A673 (cell line): ENCODE data around the gene CNIH3. TPM values are rescaled to one million over a fixed set of nuclear protein-coding genes. Genes with fewer than 3 reads are reported as not detected.

Experiments used
- BruUV-seq: library from RNA; stranded (reverse); fragments of 400-500 nt; replicated peaks from 2 replicates; lab custom pipeline; 2021; lab: Mats Ljungman, UMichigan
- CTCF ChIA-PET: fragments of 300-600 bp; sonication (Branson Sonifier 250); formaldehyde crosslinking; loops from one replicate; lab custom pipeline; 2022; ENCODE audit warnings: antibody characterized with exemption; lab: Charles Lee
- POLR2A ChIA-PET: fragments of 300-600 bp; sonication (Branson Sonifier 250); formaldehyde crosslinking; loops from one replicate; lab custom pipeline; 2022; ENCODE audit warnings: antibody characterized with exemption; ENCODE audit not compliant: low non-redundant PET; lab: Charles Lee
- DNase-seq: peaks from one replicate; pipeline ENCODE4 v3.0.0-alpha.2; 2015; ENCODE audit warnings: low spot score
- H3K27ac ChIP-seq: fragments of 200-600 bp; sonication (generic); 2 replicates; pipeline ENCODE4 v1.5.1; 2016; ENCODE audit warnings: mixed run types, low read depth, mild to moderate bottlenecking, mixed read lengths, antibody characterized with exemption, low read length; ENCODE audit not compliant: poor library complexity, severe bottlenecking
- H3K27me3 ChIP-seq: fragments of 200-600 bp; sonication (generic); replicated peaks from 2 replicates; pipeline ENCODE4 v1.6.1; 2017; ENCODE audit warnings: mixed run types, low read depth, mild to moderate bottlenecking, mixed read lengths, antibody characterized with exemption, low read length; ENCODE audit not compliant: insufficient read depth, poor library complexity
- H3K36me3 ChIP-seq: fragments of 200-600 bp; sonication (generic); 2 replicates; pipeline ENCODE4 v1.6.1; 2016; ENCODE audit warnings: mixed run types, mild to moderate bottlenecking, mixed read lengths, antibody characterized with exemption, low read length; ENCODE audit not compliant: insufficient read depth, poor library complexity, severe bottlenecking
- H3K4me1 ChIP-seq: fragments of 200-600 bp; sonication (generic); 2 replicates; pipeline ENCODE4 v1.6.1; 2017; ENCODE audit warnings: mixed run types, mild to moderate bottlenecking, mixed read lengths, antibody characterized with exemption, low read length; ENCODE audit not compliant: insufficient read depth, poor library complexity, severe bottlenecking
- H3K4me3 ChIP-seq: fragments of 200-600 bp; sonication (generic); 2 replicates; pipeline ENCODE4 v1.5.1; 2016; ENCODE audit warnings: low read depth, mixed run types, mild to moderate bottlenecking, mixed read lengths, low read length; ENCODE audit not compliant: poor library complexity, severe bottlenecking
- H3K9me3 ChIP-seq: fragments of 200-600 bp; sonication (generic); 2 replicates; pipeline ENCODE4 v1.6.1; 2016; ENCODE audit warnings: mixed run types, low read depth, mild to moderate bottlenecking, mixed read lengths, antibody characterized with exemption, low read length; ENCODE audit not compliant: poor library complexity, severe bottlenecking
- CTCF ChIP-seq: fragments of 300-800, 200-600 bp; sonication (generic); conservative IDR thresholded peaks from 2 replicates; pipeline ENCODE4 v1.5.1; 2017; ENCODE audit warnings: low read depth, mild to moderate bottlenecking, antibody characterized with exemption, low read length, moderate library complexity, mixed read lengths
- EZH2 ChIP-seq: fragments of 200-600 bp; sonication (generic); IDR thresholded peaks from 2 replicates; pipeline ENCODE4 v1.6.1; 2017; ENCODE audit warnings: borderline replicate concordance, low read depth, mild to moderate bottlenecking, mixed read lengths, antibody characterized with exemption, low read length; ENCODE audit not compliant: poor library complexity, severe bottlenecking
- intact Hi-C: fragments of 100-400 bp; cut with micrococcal nuclease; formaldehyde crosslinking; loops from one replicate; pipeline ENCODE4 v1.10.0; 2022; ENCODE audit not compliant: unreplicated experiment
- total RNA-seq: library from RNA; stranded (reverse); gene quantifications from 2 replicates; pipeline ENCODE4 v1.2.3, GENCODE V29; 2021

The CNIH3 gene
- total RNA-seq, 1 experiment from 2014 or later: 3.8 TPM

GRCh38 chr1:224612246-224612645 is 3.9 kb upstream of the CNIH3 start:
- BruUV-seq: no TSS peak
- no peak for DNase-seq
- Histone ChIP-seq H3K27ac (no peak overlapping the region), H3K4me1 (peaks cover 6% of the 10 kb centered on the region), H3K4me3 (no peak overlapping the region), H3K9me3 (no peaks in the 10 kb centered on the region), H3K36me3 (no peaks in the 10 kb centered on the region), H3K27me3 (peaks cover 24% of the 10 kb centered on the region)
- intact Hi-C loops: no loop called here
- ChIA-PET CTCF (no interaction called here), POLR2A (interaction anchor here (0.7 kb wide), 1 partner anchor 24 kb away, joined by 6 read pairs; no protein-coding TSS in a partner anchor)
- no peak for TF ChIP-seq CTCF
- no peak for TF ChIP-seq EZH2

GRCh38 chr1:224613486-224613885 is 2.6 kb upstream of the CNIH3 start:
- Histone ChIP-seq H3K36me3 (no peaks in the 10 kb centered on the region), H3K4me1 (peaks cover 6% of the 10 kb centered on the region), H3K9me3 (no peaks in the 10 kb centered on the region), H3K4me3 (no peak overlapping the region), H3K27me3 (peaks cover 36% of the 10 kb centered on the region), H3K27ac (no peak overlapping the region)
- intact Hi-C loops: no loop called here
- CTCF ChIA-PET: no interaction called here
- TF ChIP-seq EZH2: no peak
- TF ChIP-seq CTCF: no peak
- no TSS peak for BruUV-seq
- POLR2A ChIA-PET: no interaction called here
- DNase-seq: no peak

GRCh38 chr1:224616756-224617409 is 766 bp downstream of the CNIH3 start:
- ChIA-PET POLR2A (interaction anchor here (0.6 kb wide), 1 partner anchor 1086 kb away, joined by 3 read pairs; no protein-coding TSS in a partner anchor), CTCF (no interaction called here)
- H3K36me3 ChIP-seq: no peaks in the 10 kb centered on the region
- no peak for DNase-seq
- H3K27ac ChIP-seq: no peak overlapping the region
- intact Hi-C loops: loop anchor here (5.0 kb wide), 1 partner anchor 100 kb away; no protein-coding TSS in a partner anchor
- peaks cover 6% of the 10 kb centered on the region for H3K4me1 ChIP-seq
- no TSS peak for BruUV-seq
- H3K4me3 ChIP-seq: peak overlapping the region; percentile 42
- TF ChIP-seq EZH2 (no peak), CTCF (no peak)
- no peaks in the 10 kb centered on the region for H3K9me3 ChIP-seq
- peaks cover 66% of the 10 kb centered on the region for H3K27me3 ChIP-seq
